Glomerular visceral epithelial cell (primary cell): ENCODE results near the gene IMPA2.
"Not testable (repeated sequence)": the region's sequence is repeated elsewhere in the genome, so short reads cannot be mapped to it uniquely, and the experiment has no call there.

ENCODE experiments used
- DNase-seq: peaks from one replicate; pipeline ENCODE4 v3.0.0-alpha.2; 2016; ENCODE audit errors: extremely low spot score

IMPA2 gene

DNA sequence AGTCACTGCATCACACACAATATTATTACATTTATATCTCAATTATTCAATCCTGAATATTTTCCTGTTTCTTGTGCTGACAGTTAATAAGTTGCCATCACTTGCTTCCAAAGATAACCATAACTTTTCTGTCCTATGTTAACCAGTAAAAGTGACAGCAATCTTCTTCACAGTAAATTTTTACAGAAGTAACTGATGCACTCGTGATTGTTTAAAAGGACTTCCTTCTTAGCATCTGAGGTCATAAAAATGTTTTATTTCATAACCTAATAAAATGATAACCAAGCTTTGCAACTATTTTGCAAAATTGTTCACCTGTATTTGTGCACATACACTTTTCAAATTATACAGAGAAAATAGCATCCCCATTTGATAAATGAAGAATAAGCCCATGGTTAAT, 91.7 kb downstream of the IMPA2 start:
- no peak for DNase-seq

- DNase-seq, result no peak
These were observed 93.4 kb downstream of the IMPA2 start for GRCh38 chr18:12074736-12075135.

GRCh38 chr18:12076424-12077140, 95.3 kb downstream of the IMPA2 start:
- DNase-seq, result peak; percentile 39

DNA sequence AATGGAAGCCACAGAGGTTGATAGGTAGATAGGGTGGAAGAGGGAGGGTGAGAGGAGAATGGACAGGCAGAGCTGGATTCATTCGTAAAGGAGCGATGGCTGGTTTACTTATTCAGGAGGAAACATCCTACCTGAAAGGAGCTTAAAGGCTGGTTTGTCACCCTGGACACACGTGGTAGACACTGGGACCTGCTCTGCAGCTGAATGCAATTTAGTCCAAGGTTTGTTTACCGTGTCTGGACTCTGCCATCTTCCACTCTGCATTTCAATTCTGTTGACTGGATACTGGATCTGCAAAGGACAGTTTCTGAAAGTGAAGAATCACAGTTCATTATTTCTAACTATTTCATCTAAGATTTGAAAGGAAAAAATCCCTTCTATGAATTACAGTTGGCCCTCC, 96.7 kb downstream of the IMPA2 start:
- DNase-seq, result not testable (repeated sequence)

DNA sequence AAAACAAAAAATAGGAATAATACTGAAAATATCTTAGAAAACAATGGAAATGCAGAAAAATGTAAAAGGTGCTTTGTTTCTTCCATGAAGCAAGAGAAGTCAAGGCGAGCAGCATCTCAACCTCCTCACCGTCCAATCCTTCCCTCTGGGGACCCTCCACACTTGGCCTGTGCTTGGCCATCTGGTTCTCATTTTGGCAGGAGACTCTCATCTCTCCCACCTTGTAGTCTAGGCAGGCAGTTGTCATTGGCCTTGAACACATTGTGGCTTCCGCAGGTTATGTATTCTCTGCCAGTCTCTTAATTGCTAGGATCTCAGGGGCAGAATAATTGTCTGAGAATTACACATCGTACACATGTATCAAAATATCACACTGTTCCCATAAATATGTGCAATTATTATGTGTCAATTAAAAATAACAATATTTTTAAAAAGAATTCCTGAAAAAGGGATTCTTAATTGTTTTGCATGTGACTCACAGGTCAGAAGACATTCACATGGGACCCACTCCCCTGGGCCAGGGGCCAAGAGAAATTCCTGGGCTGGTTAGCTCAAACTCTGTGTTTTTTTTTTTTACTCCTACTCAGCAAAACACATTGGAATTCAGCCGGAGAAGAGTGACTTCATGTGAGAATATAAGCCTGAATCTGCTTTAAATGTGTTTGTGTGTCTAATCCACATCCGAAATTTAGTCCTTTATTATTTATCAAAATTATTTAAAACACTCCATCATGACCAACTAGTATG, 98.4 kb downstream of the IMPA2 start:
- DNase-seq, result peak; percentile 17
